ENCODE data around the gene C13orf42. TPM values are rescaled to one million over a fixed set of nuclear protein-coding genes. Genes with fewer than 3 reads are reported as not detected.

C13orf42 gene
- total RNA-seq, 4 donors from 2014 or later: not detected

DNA sequence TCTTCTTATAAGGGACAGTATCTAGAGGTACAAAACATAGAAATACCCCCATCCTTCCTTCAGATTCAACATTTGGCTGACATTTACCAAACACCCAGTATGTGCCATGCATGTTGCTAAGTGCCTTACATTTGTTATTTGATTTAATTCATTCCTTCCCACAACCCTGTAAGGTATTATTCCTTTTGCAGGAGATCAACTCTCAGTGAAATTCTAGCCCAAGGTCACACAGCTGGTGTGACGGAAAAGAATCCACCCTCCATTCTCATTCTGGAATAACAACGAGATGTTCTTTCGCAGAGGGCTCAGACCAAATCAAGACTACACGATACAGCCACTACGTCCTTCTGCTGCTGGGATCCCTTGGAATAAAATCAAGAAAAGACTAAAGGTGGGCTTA is 67.8 kb downstream of the C13orf42 start:
- H3K4me3 ChIP-seq: no peak overlapping the region
- no peak overlapping the region for H3K27ac ChIP-seq
- 87% methylated on average over 5 of the region's 5 CpGs for WGBS
- H3K27me3 ChIP-seq: no peaks in the 10 kb centered on the region
- H3K36me3 ChIP-seq: no peaks in the 10 kb centered on the region
- no peak for TF ChIP-seq POLR2A (IDR thresholded peaks at IDR 0.05)
- TF ChIP-seq, protein P1, sequence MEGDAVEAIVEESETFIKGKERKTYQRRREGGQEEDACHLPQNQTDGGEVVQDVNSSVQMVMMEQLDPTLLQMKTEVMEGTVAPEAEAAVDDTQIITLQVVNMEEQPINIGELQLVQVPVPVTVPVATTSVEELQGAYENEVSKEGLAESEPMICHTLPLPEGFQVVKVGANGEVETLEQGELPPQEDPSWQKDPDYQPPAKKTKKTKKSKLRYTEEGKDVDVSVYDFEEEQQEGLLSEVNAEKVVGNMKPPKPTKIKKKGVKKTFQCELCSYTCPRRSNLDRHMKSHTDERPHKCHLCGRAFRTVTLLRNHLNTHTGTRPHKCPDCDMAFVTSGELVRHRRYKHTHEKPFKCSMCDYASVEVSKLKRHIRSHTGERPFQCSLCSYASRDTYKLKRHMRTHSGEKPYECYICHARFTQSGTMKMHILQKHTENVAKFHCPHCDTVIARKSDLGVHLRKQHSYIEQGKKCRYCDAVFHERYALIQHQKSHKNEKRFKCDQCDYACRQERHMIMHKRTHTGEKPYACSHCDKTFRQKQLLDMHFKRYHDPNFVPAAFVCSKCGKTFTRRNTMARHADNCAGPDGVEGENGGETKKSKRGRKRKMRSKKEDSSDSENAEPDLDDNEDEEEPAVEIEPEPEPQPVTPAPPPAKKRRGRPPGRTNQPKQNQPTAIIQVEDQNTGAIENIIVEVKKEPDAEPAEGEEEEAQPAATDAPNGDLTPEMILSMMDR (IDR thresholded peaks at IDR 0.05): no peak
- TF ChIP-seq POLR2AphosphoS5 (IDR thresholded peaks at IDR 0.05): no peak
- no peak for TF ChIP-seq EP300 (IDR thresholded peaks at IDR 0.05)
- DNase-seq (ENCODE audit: low spot score in 2 of 2): no peak
- H3K4me1 ChIP-seq: no peaks in the 10 kb centered on the region
- no peaks in the 10 kb centered on the region for H3K9me3 ChIP-seq

DNA sequence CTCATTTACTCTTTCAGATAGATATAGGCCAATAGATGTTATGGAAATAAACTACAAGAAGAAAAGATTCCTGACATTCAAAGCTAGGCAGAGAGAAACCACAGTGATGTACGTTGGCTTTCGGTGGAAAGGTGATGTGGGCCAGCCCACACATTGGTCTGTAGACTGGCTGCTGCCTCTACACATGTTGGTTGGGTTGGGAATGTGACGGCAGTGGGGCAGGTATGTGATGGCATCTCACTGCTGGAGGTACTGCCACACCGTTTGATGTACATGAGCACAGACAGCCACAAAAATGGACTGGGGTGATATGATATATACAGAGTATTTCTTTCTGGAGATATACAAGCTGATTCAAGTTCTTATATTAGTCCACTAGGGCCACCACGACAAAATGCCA is 69.4 kb downstream of the C13orf42 start:
- WGBS: 78% methylated on average over 5 of the region's 5 CpGs
- Histone ChIP-seq H3K27ac (no peak overlapping the region), H3K4me1 (no peaks in the 10 kb centered on the region), H3K9me3 (no peaks in the 10 kb centered on the region), H3K36me3 (no peaks in the 10 kb centered on the region), H3K4me3 (no peak overlapping the region), H3K27me3 (no peaks in the 10 kb centered on the region)
- TF ChIP-seq EP300 (IDR thresholded peaks at IDR 0.05) (no peak), POLR2AphosphoS5 (IDR thresholded peaks at IDR 0.05) (no peak), POLR2A (IDR thresholded peaks at IDR 0.05) (no peak)
- TF ChIP-seq, protein P1 (IDR thresholded peaks at IDR 0.05): no peak
- no peak for DNase-seq (ENCODE audit: low spot score in 2 of 2)

DNA sequence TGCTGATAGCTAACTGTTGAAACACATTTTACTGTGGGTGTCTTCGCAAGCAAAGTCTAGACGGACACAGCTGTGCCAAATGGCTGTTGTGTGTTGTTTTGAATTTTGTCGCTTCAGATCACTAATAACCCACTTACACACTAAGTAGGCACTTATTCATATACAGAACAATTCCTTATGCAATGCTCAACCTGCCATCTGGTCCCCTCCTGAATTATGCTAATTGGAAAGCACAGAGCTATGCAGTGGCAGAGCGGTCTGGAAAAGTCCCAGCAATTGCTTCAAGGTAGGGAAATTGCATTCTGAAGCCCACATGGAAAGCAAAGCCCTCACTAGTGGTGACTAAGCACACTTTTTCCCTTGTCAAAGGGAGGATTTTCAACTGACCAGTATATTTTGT is 69.9 kb downstream of the C13orf42 start:
- Histone ChIP-seq H3K4me1 (no peaks in the 10 kb centered on the region), H3K4me3 (no peak overlapping the region), H3K27ac (no peak overlapping the region), H3K36me3 (no peaks in the 10 kb centered on the region), H3K9me3 (no peaks in the 10 kb centered on the region), H3K27me3 (no peaks in the 10 kb centered on the region)
- no peak for TF ChIP-seq EP300 (IDR thresholded peaks at IDR 0.05)
- TF ChIP-seq POLR2A (IDR thresholded peaks at IDR 0.05): no peak
- TF ChIP-seq, protein P1 (IDR thresholded peaks at IDR 0.05): no peak
- TF ChIP-seq POLR2AphosphoS5 (IDR thresholded peaks at IDR 0.05): no peak
- no peak for DNase-seq (ENCODE audit: low spot score in 2 of 2)
- 79% methylated on average over 4 of the region's 4 CpGs for WGBS

DNA sequence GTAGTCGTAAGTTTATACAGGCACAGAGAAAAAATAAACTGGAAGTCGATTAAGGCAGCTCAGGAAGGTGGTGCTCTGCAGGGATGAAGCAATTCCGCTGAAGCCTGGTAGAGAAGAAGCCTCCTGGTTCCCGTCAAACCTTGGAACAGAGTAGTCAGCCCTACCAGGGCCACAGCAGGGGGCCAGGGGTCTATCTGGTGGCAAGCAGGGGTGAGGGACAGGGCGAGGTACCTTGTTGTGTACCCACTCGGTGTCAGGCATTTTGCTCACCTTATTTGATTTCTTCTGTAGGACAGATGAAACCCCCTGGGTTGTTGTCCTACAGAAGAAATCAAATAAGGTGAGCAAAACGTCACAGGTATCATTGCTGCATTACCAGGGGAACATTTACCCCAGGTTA is 70.6 kb downstream of the C13orf42 start:
- Histone ChIP-seq H3K9me3 (no peaks in the 10 kb centered on the region), H3K27me3 (no peaks in the 10 kb centered on the region), H3K4me3 (no peak overlapping the region), H3K36me3 (no peaks in the 10 kb centered on the region), H3K27ac (no peak overlapping the region), H3K4me1 (no peaks in the 10 kb centered on the region)
- 89% methylated on average over 7 of the region's 7 CpGs for WGBS
- no peak for TF ChIP-seq EP300 (IDR thresholded peaks at IDR 0.05)
- TF ChIP-seq POLR2A (IDR thresholded peaks at IDR 0.05): no peak
- TF ChIP-seq POLR2AphosphoS5 (IDR thresholded peaks at IDR 0.05): no peak
- TF ChIP-seq, protein P1 (IDR thresholded peaks at IDR 0.05): no peak
- DNase-seq (ENCODE audit: low spot score in 2 of 2): no peak

DNA sequence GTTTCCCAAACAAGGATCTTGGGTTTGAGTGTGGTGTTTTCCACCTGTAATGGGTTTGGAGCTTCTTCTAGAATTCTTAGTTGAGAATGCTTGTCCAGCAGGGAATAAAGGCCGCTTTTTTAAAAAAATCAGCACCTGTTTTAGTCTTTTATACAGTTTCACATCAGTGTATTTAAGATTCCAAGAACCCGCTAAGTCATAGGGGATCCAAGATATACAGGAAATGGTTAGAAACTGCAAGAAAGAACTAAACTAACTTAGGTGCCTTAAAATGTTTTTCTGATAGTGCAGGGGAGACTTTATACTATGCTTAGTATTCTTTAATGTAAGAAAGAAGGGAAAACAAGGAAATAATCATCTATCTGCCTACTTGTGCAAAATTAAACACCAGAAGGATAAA is 74.7 kb downstream of the C13orf42 start:
- H3K27ac ChIP-seq: no peak overlapping the region
- no peaks in the 10 kb centered on the region for H3K9me3 ChIP-seq
- no peak for DNase-seq (ENCODE audit: low spot score in 2 of 2)
- WGBS: 93% methylated on average over 2 of the region's 2 CpGs
- H3K27me3 ChIP-seq: no peaks in the 10 kb centered on the region
- no peaks in the 10 kb centered on the region for H3K4me1 ChIP-seq
- H3K4me3 ChIP-seq: no peak overlapping the region
- no peaks in the 10 kb centered on the region for H3K36me3 ChIP-seq
- no peak for TF ChIP-seq POLR2AphosphoS5 (IDR thresholded peaks at IDR 0.05)
- TF ChIP-seq, protein P1 (IDR thresholded peaks at IDR 0.05): no peak
- TF ChIP-seq POLR2A (IDR thresholded peaks at IDR 0.05): no peak
- TF ChIP-seq EP300 (IDR thresholded peaks at IDR 0.05): no peak

All from suprapubic skin (tissue), 4 donors.